SKM-1 (cell line): ENCODE results near the gene PGK1.
A peak's percentile ranks its signal among the peaks of the same experiment; 100 is the strongest.
"Not testable (repeated sequence)": the region's sequence is repeated elsewhere in the genome, so short reads cannot be mapped to it uniquely, and the experiment has no call there.

Source experiments
- DNase-seq: peaks from one replicate; lab custom pipeline; 2025; ENCODE audit not compliant: unreplicated experiment; lab: John Stamatoyannopoulos, UW

PGK1 gene

DNA sequence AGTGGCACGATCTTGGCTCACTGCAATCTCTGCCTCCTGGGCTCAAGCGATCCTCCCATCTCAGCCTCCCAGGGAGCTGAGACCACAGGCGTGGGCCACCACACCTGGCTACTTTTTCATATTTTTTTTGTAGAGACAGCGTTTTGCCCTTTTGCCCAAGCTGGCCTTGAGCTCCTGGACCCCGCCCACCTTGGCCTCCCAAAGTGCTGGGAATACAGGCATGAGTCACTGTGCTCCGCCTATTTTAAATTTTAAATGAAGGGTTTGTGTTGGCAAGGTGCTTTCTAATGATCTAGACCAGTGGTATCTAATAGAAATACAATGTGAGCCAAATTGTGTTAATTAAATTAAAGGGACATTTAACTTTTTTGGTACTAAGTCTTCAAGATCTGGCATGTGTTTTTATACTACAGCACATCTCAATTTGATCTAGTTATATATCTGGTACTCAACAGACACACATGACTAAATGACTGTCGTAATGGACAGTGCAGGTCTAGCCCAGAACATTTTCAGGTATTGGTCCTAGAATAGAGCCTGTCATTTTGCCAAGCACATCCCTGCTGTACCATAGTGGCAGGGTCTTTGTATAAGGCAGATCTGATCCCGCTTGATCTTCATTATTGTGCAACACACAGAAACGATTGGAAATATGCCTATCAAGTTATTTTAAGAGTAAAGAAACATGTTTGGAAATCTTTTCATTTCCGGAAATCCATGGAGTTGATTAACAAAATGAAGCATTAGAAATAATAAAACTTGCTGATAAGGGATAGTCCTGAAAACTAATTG lies 7.3 kb downstream of the PGK1 start:
- DNase-seq = no peak

DNA sequence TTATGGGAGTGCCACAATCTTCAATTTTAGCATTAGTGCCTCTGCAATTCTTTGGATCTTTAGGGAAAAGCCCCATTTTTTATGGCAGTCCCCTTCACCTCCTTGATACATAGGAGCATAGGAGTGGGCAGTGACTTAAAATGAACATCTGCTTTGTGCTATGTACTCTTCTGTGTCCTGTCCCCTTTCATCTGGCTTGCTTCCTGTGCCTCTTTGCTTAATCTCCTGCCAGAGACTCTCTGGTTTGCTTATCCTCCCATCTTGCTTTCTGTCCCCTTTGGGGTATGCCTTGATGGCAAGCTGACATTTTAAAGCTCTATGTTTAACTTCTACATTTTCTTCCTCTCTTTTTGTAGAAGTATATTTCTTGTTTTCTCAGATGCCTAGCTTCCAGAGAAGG lies 12.3 kb downstream of the PGK1 start:
- no peak for DNase-seq

DNA sequence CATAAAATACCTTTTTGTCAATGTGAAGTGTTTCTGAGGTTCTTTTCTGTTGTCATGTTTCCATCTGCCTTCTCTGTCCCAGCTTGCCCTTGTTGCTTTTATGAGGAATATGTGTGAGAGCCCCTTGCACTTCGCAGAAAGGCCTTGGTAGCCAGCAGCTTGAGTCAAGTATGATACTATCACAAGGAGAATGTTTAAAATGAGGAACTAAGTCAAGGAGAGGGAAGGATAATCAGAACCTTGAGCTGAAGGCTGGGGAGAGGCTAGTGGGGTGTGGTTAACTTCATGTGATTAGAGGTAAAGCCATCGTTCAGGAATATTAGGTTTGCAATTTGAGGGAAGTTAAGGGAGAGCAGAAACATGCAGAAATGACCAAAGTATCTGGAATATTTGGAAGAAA lies 12.7 kb downstream of the PGK1 start:
- no peak for DNase-seq

DNA sequence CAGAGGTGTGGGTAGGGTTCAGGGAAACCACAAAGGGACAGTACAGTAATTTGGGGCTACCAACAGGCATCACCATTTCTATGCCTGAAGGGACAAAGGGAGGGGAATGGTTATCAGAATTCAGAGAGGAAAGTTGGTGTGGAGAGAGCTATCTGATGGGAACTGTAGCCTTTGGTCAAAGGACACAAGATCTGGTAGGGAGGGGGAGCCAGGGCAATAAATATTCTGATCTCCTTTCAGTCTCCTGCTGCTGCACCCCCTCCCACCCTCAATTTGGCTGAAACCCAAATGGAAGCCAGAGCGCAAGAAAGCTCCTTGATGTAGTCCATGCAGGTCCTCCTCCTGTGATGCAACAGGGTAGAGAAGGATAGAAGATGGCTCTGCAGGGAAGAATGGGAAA lies 14.6 kb downstream of the PGK1 start:
- DNase-seq = no peak

DNA sequence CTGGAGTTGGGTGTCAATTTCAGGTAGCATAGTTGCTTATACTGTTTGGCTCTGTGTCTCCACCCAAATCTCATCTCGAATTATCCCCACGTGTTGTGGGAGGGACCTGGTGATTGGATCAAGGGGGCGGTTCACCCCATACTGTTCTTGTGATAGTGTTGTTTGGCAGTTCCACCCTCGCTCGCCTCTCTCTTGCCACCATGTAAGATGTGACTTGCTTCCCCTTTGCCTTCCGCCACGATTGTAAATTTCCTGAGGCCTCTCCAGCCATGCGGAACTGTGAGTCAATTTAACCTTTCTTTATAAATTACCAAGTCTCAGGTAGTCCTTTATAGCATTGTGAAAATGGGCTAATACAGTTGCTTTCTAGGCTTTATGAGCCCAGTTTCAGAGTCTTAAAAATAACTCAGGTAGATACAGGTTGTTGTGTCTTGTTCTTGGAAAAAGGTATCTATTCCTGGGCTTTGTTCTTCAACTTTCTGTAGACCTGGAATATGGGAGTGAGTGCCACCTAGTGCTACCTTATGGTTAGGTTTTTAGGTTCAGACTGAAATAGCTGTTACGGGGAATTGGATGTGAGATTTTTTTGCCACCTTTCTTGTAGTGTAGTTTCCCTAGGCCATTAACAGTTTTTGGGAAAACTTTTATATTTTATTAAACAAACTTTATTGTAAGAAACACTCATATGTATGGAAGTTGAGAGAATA lies 15.6 kb downstream of the PGK1 start:
- DNase-seq = no peak

DNA sequence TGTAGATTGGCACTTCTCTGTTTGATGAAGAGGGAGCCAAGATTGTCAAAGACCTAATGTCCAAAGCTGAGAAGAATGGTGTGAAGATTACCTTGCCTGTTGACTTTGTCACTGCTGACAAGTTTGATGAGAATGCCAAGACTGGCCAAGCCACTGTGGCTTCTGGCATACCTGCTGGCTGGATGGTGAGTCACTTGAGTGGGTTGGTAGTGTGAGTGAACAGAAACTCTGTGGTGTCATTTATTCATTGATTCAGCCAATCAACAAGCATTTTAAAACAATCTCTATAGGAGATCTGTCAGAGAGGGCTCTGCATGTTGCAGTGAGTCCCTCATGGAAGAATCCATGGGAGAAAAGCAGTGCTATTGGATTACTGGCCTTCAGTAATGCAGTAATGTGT lies 19.1 kb downstream of the PGK1 start:
- no peak for DNase-seq

DNA sequence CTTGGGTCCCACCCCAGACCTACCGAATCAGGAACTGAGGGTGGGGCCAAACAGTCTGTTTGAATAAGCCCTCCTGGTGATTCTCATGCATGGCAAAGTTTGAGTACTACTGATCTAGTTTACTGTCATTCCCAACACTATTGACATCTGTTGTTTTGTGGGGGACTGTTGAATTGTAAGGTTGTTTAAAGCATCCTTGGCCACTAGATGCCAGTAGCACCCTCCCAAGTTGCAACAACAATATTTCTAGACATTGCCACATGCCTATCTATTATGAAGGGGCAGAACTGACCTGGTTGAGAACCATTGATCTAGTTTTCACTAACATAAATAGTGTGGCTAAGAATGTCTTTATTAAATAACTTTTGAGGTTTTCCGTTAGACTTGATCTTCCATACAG lies 20.3 kb downstream of the PGK1 start:
- DNase-seq = no peak

DNA sequence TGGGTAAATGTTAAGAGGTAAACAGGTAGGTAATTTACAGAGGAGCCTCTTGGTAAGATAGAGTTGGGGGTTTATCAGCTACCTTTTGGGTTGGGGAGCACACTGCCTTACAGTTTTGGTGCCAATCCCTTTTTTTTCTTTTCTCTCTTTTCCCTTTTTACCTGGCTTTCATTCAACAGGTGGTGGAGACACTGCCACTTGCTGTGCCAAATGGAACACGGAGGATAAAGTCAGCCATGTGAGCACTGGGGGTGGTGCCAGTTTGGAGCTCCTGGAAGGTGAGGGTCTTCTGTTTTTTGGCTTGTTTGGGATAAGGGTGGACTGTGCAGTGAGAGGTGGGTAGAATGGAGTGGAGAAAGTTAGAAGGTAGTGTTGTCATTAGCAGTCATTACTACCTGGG lies 21.1 kb downstream of the PGK1 start:
- no peak for DNase-seq

DNA sequence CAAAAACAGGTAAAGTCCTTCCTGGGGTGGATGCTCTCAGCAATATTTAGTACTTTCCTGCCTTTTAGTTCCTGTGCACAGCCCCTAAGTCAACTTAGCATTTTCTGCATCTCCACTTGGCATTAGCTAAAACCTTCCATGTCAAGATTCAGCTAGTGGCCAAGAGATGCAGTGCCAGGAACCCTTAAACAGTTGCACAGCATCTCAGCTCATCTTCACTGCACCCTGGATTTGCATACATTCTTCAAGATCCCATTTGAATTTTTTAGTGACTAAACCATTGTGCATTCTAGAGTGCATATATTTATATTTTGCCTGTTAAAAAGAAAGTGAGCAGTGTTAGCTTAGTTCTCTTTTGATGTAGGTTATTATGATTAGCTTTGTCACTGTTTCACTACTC lies 21.7 kb downstream of the PGK1 start:
- DNase-seq = not testable (repeated sequence)

DNA sequence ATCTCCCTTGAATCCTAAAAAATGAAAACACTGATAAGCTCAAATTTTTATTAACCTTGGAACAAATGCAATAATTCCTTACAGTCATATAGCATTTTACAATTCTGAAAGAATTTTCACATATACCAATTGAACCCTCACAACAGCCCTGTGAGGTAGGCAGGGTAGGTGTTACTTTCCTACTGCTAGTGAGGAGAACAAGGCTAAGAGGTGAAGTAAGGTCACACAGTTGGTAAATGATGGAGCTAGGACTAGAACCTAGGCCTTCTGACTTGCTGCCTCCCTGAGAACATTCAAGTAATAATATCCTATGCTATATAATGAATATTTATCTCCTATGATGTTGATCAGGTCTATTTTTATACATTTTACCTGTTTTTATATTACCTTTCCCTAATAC lies 25.7 kb downstream of the PGK1 start:
- no peak for DNase-seq

DNA sequence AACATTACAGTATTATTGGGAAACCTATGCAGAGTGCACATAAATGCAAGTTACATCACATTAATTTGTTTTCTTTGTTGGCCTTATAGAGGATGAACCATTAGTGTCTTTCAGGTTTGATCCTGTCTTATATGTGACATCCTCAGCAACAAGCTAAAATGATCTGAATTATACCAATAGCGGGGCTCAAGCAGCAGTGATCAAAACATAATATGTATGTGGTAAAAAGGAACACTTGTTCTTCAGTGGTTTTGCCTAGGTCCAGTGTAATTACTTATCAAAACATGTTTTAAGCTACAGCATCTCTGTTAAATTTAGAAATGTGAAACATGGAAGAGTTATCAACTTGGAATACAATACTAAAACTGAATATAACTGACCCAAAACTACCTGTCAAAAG lies 26.3 kb downstream of the PGK1 start:
- no peak for DNase-seq

DNA sequence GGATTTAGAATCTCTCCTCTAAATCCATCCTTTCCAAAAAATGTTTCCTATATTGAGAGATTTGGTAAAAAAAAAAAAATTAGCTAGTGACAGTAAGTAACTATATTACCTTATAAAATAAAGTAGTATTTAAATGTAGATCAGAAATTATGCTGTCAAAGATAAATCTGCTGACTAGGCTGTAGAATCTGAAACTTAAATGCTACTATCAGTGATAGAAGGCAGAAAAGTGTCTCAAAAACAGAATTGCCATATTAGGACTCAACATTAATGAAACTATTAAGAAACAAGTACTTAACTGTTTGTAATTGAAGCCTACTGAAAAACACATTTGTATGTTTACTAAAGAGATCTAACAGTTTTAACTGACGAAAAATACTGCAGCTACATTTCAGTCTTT lies 27.1 kb downstream of the PGK1 start:
- DNase-seq = no peak

DNA sequence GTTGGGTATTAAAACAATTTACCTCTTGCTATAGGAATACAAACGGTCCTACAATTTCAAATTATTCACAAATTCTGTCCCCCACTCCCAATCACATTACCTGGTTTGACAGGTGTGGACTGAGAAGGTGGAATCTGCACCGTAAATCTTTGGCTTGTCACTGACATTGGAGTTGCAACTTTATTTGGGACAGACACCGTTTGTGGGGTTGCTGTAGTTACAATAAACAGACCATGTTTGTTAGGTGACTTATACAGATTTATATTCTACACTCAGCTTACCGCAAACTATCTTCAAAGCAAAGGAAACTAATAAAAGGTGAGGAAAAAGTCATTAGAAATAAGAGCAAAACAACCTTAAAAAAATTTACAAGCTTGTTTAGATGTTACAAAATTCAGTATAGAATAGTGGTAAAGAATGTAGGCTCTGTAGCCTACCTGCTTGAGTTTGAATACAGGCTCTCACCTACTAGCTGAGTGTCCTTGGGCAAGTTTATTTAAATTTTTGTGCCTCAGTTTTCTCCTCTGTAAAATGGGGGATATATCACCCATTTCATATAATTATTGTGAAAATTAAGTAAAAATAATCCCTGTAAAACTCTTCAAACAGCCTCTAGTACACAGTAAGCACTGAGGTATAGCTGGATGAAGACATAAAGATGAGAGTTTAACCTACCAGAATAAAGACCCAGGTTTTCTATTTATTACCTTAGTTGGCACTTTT lies 29.4 kb downstream of the PGK1 start:
- no peak for DNase-seq

DNA sequence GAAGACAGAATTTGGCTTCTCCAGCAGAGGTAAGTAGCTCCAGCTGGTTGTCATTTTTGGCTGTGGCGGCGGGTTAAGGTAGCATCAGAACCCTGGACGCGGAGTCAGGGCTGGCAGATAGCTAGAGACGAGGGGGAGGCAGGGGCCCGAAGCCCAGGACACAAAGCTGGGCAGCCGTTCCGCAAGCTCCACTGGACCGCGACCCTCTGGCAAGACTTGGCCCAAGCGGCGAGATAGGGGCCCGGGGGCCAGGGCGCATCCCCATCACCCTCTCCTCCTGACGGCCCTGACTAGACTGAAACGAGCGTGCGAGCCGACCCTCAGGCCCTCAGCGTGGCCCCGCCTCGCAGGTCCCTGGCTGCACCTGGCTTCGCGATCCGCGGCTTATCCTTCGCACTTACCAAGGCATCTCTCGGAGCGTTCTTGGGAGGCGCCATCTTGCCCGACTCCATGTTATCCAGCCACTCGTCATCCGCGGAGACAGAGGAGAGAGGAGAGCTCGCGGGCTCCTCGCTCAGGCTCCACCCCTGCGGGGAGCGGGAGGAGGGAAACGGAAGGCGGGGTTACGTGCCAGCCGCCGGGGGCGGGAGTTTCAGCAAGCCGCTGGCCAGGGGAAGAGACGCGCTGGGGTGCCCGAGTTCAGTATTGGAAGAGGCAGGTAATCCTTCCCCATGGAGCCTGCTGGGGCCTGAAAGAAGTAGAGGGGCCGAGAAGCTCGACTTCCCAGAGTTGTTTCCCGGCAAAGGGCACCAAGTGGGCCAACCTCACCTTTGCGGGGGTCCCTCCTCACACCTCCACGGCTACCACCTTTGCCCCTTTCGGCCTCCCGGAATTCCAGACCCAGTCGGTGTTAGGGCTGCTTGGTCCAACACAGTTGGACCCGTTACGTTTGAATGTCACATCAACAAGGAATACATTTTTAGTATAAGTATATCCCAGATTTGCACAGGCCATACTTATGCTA lies 35.4 kb downstream of the PGK1 start, which contains the start of gene TAF9B:
Gene TAF9B, minus strand, starts transcription at position 491 of the 964 bp plus-strand sequence. Its CDS starts 39 bp downstream, at position 452.
- DNase-seq = peak; percentile 45

DNA sequence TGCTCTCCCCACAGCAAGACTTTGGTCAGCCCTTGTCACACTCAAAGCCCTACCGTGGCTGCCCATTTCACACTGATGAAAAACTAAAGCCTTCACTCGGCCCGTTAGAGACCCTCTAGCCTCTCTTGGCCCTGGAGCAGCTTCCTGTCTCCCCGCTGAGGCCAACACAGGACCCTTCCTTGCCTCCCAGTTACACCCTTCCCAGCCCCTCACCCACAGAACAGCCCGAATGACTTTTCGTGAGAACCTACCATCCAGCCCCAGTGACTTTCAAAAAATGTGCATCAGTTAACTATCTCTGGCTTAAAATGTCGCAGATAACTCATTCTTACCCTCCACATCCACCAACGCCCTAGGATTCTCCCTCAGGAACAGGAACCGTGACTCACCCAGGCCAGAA lies 36.2 kb downstream of the PGK1 start:
- no peak for DNase-seq

DNA sequence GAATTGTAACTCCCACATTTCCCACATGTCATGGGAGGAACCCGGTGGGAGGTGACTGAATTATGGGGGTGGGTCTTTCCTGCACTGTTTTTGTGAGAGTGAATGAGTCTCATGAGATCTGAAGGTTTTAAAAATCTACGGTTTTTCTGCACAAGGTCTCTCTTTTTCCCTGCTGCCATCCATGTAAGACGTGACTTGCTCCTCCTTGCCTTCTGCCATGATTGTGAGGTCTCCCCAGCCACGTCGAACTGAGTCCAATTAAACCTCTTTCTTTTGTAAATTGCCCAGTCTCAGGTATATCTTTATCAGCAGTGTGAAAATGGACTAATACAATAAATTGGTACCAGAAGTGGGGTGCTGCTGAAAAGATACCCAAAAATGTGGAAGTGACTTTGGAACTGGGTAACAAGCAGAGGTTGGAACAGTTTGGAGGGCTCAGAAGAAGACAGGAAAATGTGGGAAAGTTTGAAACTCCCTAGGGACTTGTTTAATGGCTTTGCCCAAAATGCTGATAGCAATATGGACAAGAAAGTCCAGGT lies 43.0 kb downstream of the PGK1 start:
- not testable (repeated sequence) for DNase-seq

DNA sequence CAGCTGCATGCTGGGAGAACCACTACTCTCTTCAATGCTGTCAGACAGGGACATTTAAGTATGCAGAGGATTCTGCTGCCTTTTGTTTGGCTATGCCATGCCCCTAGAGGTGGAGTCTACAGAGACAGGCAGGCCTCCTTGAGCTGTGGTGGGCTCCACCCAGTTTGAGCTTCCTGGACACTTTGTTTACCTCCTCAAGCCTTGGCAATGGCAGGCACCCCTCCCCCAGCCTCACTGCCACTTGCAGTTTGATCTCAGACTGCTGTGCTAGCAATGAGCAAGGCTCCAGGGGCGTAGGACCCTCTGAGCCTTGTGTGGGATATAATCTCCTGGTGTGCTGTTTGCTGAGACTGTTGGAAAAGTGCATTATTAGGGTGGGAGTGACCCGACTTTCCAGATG lies 53.3 kb downstream of the PGK1 start:
- not testable (repeated sequence) for DNase-seq

DNA sequence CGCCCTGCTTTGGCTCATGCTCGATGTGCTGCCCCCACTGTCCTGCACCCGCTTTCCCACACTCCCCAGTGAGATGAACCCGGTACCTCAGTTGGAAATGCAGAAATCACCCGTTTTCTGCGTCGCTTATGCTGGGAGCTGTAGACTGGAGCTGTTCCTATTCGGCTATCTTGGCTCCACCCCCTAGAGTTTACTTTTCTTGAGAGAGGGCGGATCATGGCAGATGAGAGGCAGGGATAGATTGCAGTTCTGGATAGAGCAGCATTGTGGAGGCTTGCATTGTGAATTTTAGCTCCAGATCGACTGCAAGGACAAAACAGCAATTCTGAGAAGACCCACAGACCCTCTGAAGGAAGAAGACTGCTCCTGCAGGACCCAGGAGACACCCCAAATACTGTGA lies 53.8 kb downstream of the PGK1 start:
- not testable (repeated sequence) for DNase-seq

DNA sequence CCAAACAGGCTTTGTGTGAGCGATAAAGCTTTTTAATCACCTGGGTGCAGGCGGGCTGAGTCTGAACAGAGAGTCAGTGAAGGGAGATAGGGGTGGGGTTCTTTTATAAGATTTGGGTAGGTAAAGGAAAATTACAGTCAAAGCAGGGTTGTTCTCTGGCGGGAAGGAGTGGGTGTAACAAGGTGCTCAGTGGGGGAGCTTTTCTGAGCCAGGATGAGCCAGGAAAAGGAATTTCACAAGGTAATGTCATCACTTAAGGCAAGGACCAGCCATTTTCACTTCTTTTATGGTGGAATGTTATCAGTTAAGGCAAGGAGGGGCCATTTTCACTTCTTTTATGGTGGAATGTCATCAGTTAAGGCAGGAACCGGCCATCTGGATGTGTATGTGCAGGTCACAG lies 56.7 kb downstream of the PGK1 start:
- DNase-seq = not testable (repeated sequence)

DNA sequence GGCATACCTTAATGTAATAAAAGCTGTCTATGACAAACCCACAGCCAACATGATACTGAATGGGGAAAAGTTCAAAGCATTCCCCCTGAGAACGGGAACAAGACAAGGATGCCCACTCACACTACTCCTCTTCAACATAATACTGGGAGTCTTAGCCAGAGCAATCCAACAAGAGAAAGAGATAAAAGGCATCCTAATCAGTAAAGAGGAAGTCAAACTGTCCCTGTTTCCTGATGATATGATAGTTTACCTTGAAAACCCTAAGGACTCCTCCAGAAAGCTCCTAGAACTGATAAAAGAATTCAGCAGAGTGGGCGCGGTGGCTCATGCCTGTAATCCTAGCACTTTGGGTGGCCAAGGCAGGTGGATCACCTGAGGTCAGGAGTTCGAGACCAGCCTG lies 59.1 kb downstream of the PGK1 start:
- not testable (repeated sequence) for DNase-seq
